Stomach (tissue), 19 donors: Measurements from ENCODE around the gene CPEB2. TPM values are rescaled to one million over a fixed set of nuclear protein-coding genes. Genes with fewer than 3 reads are reported as not detected.

ENCODE experiments used
- DNase-seq, 2 donors: peaks; one replicate each; pipeline versions ENCODE4 v3.0.0 to v3.0.0-alpha.2; 2013 to 2019
- H3K27ac ChIP-seq, 5 donors: fragments of 200-600 bp in 4 of 5; sonication (generic) in 4 of 5; one replicate each; pipeline ENCODE4 v1.5.1; 2013 to 2019; ENCODE audit warnings: mild to moderate bottlenecking in 1 of 5, moderate library complexity in 1 of 5
- H3K27me3 ChIP-seq, 3 donors: fragments of 200-600 bp; sonication (generic); one replicate each; pipeline ENCODE4 v1.5.1; 2017 to 2019; ENCODE audit warnings: mixed run types in 1 of 3
- H3K36me3 ChIP-seq, 4 donors: fragments of 200-600 bp; sonication (generic); 1 replicate in 3 of 4; 2 replicates in 1 of 4; pipeline ENCODE4 v1.5.1; 2016 to 2019
- H3K4me1 ChIP-seq, 4 donors: fragments of 200-600 bp; sonication (generic); one replicate each; pipeline ENCODE4 v1.5.1; 2016 to 2019
- H3K4me3 ChIP-seq, 4 donors: fragments of 200-600 bp; sonication (generic) in 3 of 4; one replicate each; pipeline ENCODE4 v1.5.1; 2016 to 2019; ENCODE audit warnings: mild to moderate bottlenecking in 1 of 4
- H3K9me3 ChIP-seq, 4 donors: fragments of 200-600 bp; sonication (generic); one replicate each; pipeline ENCODE4 v1.5.1; 2016 to 2019
- EP300 ChIP-seq: sonication (generic); formaldehyde crosslinking; IDR thresholded peaks from one replicate; pipeline ENCODE4 v1.6.1; 2017; ENCODE audit warnings: antibody characterized with exemption
- POLR2A ChIP-seq, 4 donors: fragments of 450-650 bp; IDR thresholded peaks; one replicate each; pipeline ENCODE4 v1.6.1; 2016; ENCODE audit warnings: antibody characterized with exemption in 4 of 4, control low read depth in 2 of 4, mild to moderate bottlenecking in 1 of 4, moderate library complexity in 1 of 4
- POLR2AphosphoS5 ChIP-seq, 3 donors: sonication (generic); formaldehyde crosslinking; IDR thresholded peaks; one replicate each; pipeline ENCODE4 v1.6.1; 2016; ENCODE audit warnings: antibody characterized with exemption in 3 of 3
- WGBS, 5 donors: extraction: QIAGEN DNeasy Blood & Tissue Kit in 3 of 5; methylation state at CpG; one replicate each; pipeline versions ENCODE4 v1.1.5 to v1.1.7; 2013 to 2018; 5-methylcytosine and 5-hydroxymethylcytosine counted together
- intact Hi-C: fragments of 100-400 bp; cut with DNase I; formaldehyde crosslinking; loops from one replicate; pipeline ENCODE4 v1.15.1; 2023; ENCODE audit warnings: low total_unique reads
- long read RNA-seq, 10 donors: transcript quantifications; one replicate each; lab custom pipeline, GENCODE V29; 2026
- polyA plus RNA-seq, 3 donors: library from polyadenylated mRNA; stranded (reverse); fragments of 200-250 nt; gene quantifications; one replicate each; pipeline ENCODE4 v1.2.3, GENCODE V29; 2013
- total RNA-seq, 5 donors: library from RNA; depleted of rRNA; stranded (reverse); fragments of >200 nt; gene quantifications; one replicate each; pipeline versions ENCODE4 v1.1.0 to v1.2.3, GENCODE V29; 2014 to 2016
- TF ChIP-seq, protein P1 (sequence below), 7 experiments: fragments of 450-650 bp in 4 of 7; fragments of 200-600 bp in 3 of 7; sonication (generic) in 3 of 7; IDR thresholded peaks; one replicate each; pipeline ENCODE4 v1.5.1; 2016 to 2019; ENCODE audit warnings: antibody characterized with exemption in 7 of 7, control low read depth in 2 of 7, mild to moderate bottlenecking in 1 of 7
- donor health status: healthy with polysubstance abuse.
- donor health status: Bipolar disorder and iron deficiency.
- donor health status: healthy.

Gene CPEB2
- 10 to 100 TPM; 21.4 to 97.9 (median 24.6) TPM for total RNA-seq
- 1 to 10 TPM; 3.4 to 7.6 (median 6.9) TPM for polyA plus RNA-seq
- long read RNA-seq, donor 1 = 0 reads
- long read RNA-seq, donor 2, full-length matches to known transcripts = 4 of 4 reads
- long read RNA-seq, donor 2, partial matches to known transcripts = 0 of 4 reads
- long read RNA-seq, donor 2, other reads (novel, unspliced or antisense) = 0 of 4 reads
- long read RNA-seq, donor 3 = 0 reads
- long read RNA-seq, donor 4 = 0 reads
- long read RNA-seq, donor 5, full-length matches to known transcripts = 2 of 2 reads
- long read RNA-seq, donor 5, partial matches to known transcripts = 0 of 2 reads
- long read RNA-seq, donor 5, other reads (novel, unspliced or antisense) = 0 of 2 reads
- long read RNA-seq, donor 6 = 0 reads
- long read RNA-seq, donor 7, partial matches to known transcripts = 0 of 1 reads
- long read RNA-seq, donor 7, other reads (novel, unspliced or antisense) = 0 of 1 reads
- long read RNA-seq, donor 8 = 0 reads
- long read RNA-seq, donor 9, partial matches to known transcripts = 0 of 1 reads
- long read RNA-seq, donor 9, other reads (novel, unspliced or antisense) = 0 of 1 reads
- long read RNA-seq, donor 10, full-length matches to known transcripts = 1 of 6 reads
- long read RNA-seq, donor 10, partial matches to known transcripts = 5 of 6 reads
- long read RNA-seq, donor 10, other reads (novel, unspliced or antisense) = 0 of 6 reads

DNA sequence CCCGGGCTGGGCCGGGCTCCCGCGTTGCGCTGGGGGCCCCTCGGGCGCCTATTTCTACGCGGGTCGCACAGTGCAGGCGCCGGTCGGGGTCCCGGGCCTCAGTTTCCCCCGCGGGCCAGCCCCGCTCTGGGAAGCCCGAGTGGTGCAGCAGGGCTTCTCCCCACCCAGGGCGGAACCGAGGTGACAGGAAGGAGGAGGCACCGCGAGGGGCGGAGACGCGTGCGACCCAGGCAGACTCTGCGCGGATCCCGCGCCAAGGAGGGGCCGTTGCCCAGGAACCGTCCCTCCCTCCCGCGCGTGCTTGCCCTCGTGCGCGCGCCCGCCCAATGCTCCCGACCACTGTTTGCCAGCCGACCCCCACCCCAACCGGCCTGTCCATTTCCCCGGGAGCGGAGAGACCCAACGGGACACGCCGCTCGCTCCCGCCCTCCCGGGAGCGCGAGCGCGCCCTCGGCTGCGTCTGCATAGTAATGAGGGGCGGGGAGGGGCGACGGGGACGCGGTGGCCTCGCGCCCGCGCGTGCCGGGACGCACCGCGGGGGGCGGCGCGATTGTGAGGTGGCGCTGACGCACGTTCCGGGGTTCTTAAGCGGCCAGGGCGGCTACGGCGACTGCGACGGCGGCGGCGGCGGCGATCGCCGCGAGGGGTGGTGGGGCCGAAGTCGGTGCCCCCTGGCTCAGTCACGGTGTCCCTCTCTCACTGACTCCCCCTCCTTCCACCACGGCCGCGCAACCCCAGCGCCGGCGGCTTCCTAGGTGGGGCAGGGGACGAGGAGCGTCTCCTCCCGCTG lies at the start of gene CPEB2:
Gene CPEB2, plus strand, starts transcription at position 613 of the 790 bp plus-strand sequence. CDS start 193 bp downstream, outside the sequence.
- 0 to 1% (median 1%) methylated on average over 41 to 104 of the region's 104 CpGs for WGBS, 5 donors
- intact Hi-C loops = no loop called here
- TF ChIP-seq, protein P1, sequence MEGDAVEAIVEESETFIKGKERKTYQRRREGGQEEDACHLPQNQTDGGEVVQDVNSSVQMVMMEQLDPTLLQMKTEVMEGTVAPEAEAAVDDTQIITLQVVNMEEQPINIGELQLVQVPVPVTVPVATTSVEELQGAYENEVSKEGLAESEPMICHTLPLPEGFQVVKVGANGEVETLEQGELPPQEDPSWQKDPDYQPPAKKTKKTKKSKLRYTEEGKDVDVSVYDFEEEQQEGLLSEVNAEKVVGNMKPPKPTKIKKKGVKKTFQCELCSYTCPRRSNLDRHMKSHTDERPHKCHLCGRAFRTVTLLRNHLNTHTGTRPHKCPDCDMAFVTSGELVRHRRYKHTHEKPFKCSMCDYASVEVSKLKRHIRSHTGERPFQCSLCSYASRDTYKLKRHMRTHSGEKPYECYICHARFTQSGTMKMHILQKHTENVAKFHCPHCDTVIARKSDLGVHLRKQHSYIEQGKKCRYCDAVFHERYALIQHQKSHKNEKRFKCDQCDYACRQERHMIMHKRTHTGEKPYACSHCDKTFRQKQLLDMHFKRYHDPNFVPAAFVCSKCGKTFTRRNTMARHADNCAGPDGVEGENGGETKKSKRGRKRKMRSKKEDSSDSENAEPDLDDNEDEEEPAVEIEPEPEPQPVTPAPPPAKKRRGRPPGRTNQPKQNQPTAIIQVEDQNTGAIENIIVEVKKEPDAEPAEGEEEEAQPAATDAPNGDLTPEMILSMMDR (IDR thresholded peaks at IDR 0.05) = no peak
- TF ChIP-seq POLR2AphosphoS5 (IDR thresholded peaks at IDR 0.05) (peak; percentile 97 to 99 (median 99)), EP300 (peak; percentile 53), POLR2A (IDR thresholded peaks at IDR 0.05) (peak in 2 of 4 donors; percentile 95 to 96)

DNA sequence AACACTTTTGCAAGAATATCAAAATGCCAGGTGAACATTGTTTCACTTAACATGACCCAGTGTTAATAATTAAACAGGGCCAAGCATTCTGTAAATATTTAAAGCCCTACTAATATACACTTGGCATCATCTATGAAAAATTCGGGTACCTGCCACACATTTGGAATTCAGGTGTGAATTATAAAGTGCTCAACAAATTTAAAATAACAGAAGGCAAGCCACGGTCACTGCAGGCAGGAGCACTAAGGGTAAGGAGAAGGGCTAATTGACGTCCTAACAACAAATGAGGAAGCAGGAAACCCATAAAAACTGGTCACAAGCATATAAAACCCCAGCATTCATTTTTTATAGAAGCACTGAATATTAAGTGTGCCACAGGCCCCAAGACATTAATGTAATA lies 43.8 kb upstream of the CPEB2 start:
- H3K4me3 ChIP-seq = no peak overlapping the region
- H3K27me3 ChIP-seq = no peaks in the 10 kb centered on the region
- peak in 1 of 2 donors; percentile 2 for DNase-seq
- H3K36me3 ChIP-seq = no peaks in the 10 kb centered on the region
- peak overlapping the region; percentile 13 to 75 (median 54) for H3K27ac ChIP-seq
- intact Hi-C loops = no loop called here
- H3K4me1 ChIP-seq = peaks cover 0 to 8% (median 4%) of the 10 kb centered on the region in 4 donors
- 24 to 34% (median 30%) methylated on average over 3 of the region's 3 CpGs for WGBS, 5 donors
- no peaks in the 10 kb centered on the region for H3K9me3 ChIP-seq
- no peak for TF ChIP-seq EP300
- TF ChIP-seq POLR2AphosphoS5 (IDR thresholded peaks at IDR 0.05) = no peak
- TF ChIP-seq, protein P1 (IDR thresholded peaks at IDR 0.05) = no peak
- no peak for TF ChIP-seq POLR2A (IDR thresholded peaks at IDR 0.05)

More for the DNA sequence above, at the start of gene CPEB2:
- DNase-seq = peak; percentile 97 to 98
- Histone ChIP-seq H3K4me1 (peaks cover 3 to 23% (median 22%) of the 10 kb centered on the region in 4 donors), H3K9me3 (no peaks in the 10 kb centered on the region), H3K36me3 (peaks cover 0 to under 1% (median 0%) of the 10 kb centered on the region in 4 donors), H3K4me3 (peak within 1 kb of the TSS; percentile 68 to 97 (median 83)), H3K27me3 (no peaks in the 10 kb centered on the region), H3K27ac (peak within 1 kb of the TSS; percentile 100)

DNA sequence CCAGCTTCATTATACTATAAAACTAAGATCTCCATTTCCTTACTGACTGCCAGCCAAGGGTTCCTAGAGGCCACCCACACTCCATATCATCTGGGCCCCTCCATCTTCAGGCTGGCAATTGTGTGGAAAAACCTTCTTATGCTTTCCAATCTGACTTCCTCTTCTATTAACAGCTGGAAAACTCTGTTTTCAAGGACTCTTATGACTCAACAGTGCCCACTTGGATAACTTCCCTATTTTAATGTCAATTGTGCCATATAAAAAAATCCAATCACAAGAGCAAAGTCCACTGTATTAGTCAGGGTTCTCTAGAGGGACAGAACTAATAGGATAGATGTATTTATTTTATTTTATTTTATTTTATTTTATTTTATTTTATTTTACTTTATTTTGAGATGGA lies 41.0 kb upstream of the CPEB2 start:
- Histone ChIP-seq H3K4me3 (no peak overlapping the region), H3K4me1 (peaks cover 0 to 8% (median 4%) of the 10 kb centered on the region in 4 donors), H3K27ac (no peak overlapping the region), H3K36me3 (no peaks in the 10 kb centered on the region), H3K9me3 (no peaks in the 10 kb centered on the region), H3K27me3 (no peaks in the 10 kb centered on the region)
- TF ChIP-seq EP300 = no peak
- TF ChIP-seq, protein P1 (IDR thresholded peaks at IDR 0.05) = no peak
- no peak for TF ChIP-seq POLR2AphosphoS5 (IDR thresholded peaks at IDR 0.05)
- TF ChIP-seq POLR2A (IDR thresholded peaks at IDR 0.05) = no peak
- DNase-seq = no peak
- intact Hi-C loops = no loop called here

DNA sequence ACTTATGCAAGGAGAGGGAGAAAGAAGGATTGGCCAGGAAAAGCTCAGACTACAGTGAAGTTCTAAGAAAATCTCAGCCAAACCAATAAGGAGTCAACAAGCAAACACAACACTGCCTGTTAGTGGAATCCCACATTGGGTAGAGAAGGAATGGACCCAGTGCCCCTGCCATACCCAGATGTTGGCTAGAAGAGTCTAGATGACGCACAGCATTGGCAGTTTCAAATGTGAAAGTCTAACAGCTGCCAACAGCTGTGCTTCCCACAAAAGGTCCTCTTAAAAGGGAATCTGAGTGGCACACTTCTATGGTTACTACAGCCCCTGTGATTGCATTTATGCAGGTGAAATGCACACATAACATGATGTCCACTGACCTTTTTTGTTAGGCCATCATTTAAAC lies 37.2 kb upstream of the CPEB2 start:
- Histone ChIP-seq H3K4me3 (no peak overlapping the region), H3K9me3 (no peaks in the 10 kb centered on the region), H3K27me3 (no peaks in the 10 kb centered on the region), H3K27ac (no peak overlapping the region), H3K36me3 (no peaks in the 10 kb centered on the region), H3K4me1 (no peaks in the 10 kb centered on the region)
- 39 to 86% (median 75%) methylated on average over 1 of the region's 1 CpG for WGBS, 5 donors
- no peak for DNase-seq
- TF ChIP-seq POLR2AphosphoS5 (IDR thresholded peaks at IDR 0.05) (no peak), EP300 (no peak), POLR2A (IDR thresholded peaks at IDR 0.05) (no peak)
- TF ChIP-seq, protein P1 (IDR thresholded peaks at IDR 0.05) = no peak
- intact Hi-C loops = no loop called here
